ENCODE measurements around the gene TRIM22. TPM values are rescaled to one million over a fixed set of nuclear protein-coding genes. Genes with fewer than 3 reads are reported as not detected.
"Not testable (repeated sequence)": the region's sequence is repeated elsewhere in the genome, so short reads cannot be mapped to it uniquely, and the experiment has no call there.

The TRIM22 gene
- total RNA-seq (2014; rRNA removed; shearing (Covaris generic)) = 5.5 and 10.1 TPM in 2 replicates

DNA sequence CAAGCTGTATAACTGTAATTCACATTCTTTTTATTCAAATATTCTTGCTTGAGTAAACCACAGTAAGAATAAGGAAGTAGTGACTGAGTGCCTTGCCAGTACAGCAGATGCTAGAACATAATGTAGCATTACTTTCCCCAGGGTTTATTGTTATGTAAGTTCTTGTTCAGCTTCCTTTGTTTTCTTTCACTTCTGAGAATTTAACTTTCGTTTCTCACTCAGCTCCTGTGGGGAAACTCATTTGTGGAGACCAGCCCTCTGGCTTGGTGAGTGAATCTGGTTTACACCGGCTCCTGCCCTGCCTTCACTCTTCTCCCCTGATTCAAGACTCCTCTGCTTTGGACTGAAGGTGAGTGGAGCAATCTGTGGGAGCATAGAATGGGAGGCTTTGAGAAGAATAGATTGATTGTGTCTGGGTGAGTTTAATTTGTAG, at the start of gene TRIM22:
TSS of gene TRIM22 (plus strand) at position 240 of the 433 bp plus-strand sequence. CDS start 6,443 bp downstream, outside the sequence.
- peak; percentile 63 for DNase-seq (ENCODE audit: low read depth)

GRCh38 chr11:5639953-5640352, 49.6 kb upstream of the TRIM22 start:
- no peak for DNase-seq (ENCODE audit: low read depth)

DNA sequence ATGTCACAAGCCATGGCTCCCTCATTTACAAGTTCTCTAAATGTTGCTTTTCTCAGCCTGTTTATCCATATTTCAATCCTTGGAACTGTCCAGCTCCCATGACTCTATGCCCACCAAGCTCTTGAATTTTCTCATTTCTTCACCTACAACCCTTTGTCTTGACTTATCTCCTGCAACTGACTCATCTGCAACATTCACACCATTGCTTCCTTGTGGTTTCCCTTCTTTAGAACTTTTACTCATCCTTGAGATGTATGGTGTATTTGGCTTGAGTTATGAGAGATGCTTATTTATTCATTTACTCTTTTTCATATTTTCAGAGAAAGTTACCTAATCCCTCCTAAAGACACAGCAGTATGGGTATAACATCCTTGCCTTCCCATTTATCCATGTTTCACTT, 46.0 kb upstream of the TRIM22 start:
- no peak for DNase-seq (ENCODE audit: low read depth)

- DNase-seq (ENCODE audit: low read depth) = no peak
Measured at GRCh38 chr11:5646139-5646538, 43.5 kb upstream of the TRIM22 start.

GRCh38 chr11:5655474-5655873, 34.1 kb upstream of the TRIM22 start:
- no peak for DNase-seq (ENCODE audit: low read depth)

GRCh38 chr11:5656956-5657355, 32.6 kb upstream of the TRIM22 start:
- DNase-seq (ENCODE audit: low read depth) = not testable (repeated sequence)

GRCh38 chr11:5658318-5658717, 31.3 kb upstream of the TRIM22 start:
- DNase-seq (ENCODE audit: low read depth) = no peak

DNA sequence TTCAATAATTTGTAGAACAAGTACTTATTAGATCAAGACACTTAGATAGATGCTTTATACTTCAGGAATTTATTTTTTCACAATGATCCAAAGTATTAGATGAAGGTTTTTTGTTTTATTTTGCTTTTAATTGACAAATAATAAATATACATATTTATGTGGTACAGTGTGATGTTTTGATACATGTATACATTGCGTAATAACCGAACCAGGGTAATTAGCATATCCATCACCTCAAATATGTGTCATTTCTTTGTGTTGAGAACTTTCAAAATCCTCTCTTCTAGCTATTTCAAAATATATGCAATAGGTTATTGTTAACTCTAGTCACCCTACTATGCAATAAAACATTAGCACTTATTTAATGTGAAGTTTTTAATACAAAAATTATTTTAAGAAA, 26.1 kb upstream of the TRIM22 start:
- DNase-seq (ENCODE audit: low read depth) = no peak

DNA sequence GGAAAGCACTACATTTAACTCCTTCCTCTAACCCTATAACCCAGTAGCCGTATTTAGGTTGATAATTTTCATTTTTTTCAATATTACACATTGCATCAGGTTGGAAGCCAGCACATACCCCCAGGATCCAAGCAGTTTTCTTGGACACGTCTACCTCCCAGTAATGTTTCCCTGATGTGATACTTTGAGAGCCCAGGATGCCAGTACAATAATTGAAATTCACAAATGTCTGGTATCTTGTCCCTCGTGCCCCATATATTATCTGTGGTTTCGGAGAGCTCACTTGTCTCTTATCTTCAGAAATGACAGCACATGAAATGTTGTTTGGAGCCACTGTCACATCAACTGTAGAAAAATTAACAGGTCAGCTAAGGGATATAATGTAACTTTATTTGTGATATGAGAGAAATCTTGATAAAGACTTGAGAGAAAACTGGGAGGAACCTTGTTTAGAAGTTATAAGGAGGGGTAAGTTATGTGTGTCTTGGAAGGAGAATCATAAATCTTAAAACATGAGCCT, 24.5 kb upstream of the TRIM22 start:
- DNase-seq (ENCODE audit: low read depth) = no peak

GRCh38 chr11:5665746-5666401, 23.7 kb upstream of the TRIM22 start:
- no peak for DNase-seq (ENCODE audit: low read depth)

GRCh38 chr11:5666402-5666793, 23.2 kb upstream of the TRIM22 start:
- no peak for DNase-seq (ENCODE audit: low read depth)

GRCh38 chr11:5671831-5672230, 17.8 kb upstream of the TRIM22 start:
- no peak for DNase-seq (ENCODE audit: low read depth)

- no peak for DNase-seq (ENCODE audit: low read depth)
Measured at GRCh38 chr11:5674391-5674790, 15.2 kb upstream of the TRIM22 start.

- DNase-seq (ENCODE audit: low read depth) = no peak
Measured at GRCh38 chr11:5679811-5680210, 9.8 kb upstream of the TRIM22 start.

GRCh38 chr11:5682890-5683441, 6.6 kb upstream of the TRIM22 start:
- DNase-seq (ENCODE audit: low read depth) = not testable (repeated sequence)

GRCh38 chr11:5683620-5684019, 6.0 kb upstream of the TRIM22 start:
- not testable (repeated sequence) for DNase-seq (ENCODE audit: low read depth)

- DNase-seq (ENCODE audit: low read depth) = peak; percentile 1
Measured at GRCh38 chr11:5684036-5684645, 5.4 kb upstream of the TRIM22 start.

DNA sequence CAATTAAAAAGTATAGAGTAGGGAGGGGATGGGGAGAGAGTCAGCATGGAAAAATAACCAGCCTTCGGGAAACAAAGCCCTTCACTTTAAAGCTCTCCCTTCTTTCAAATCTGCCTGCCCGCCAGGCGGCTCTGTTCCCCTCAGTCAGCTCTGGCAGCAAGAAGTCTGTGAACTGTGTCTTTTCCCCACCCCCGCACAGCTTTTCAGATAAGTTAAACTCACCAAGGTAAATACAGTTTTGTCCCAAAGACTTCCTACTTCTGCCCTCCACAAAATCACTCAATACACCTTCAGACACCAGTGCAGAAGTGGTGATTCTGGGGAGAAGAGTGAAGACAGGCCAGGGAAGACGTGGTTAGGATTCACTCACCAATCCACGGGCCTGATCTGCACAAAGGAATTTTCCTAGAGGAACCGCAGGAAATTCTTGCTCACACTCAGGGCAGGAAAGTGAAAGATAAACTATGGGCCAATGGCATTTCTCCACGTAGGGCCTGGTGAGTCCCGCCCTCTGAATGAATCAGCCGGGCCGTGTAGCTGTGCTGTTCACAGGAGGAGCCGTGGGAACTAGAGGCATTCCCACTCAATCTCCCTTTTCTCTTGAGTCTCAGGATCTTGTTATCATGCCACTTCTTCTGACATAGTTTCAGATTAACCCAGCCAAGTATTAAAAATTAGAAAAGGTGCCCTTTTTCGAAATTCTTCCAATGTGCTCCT, 4.8 kb upstream of the TRIM22 start, which contains the start of gene TRIM5:
TSS of gene TRIM5 (minus strand) at position 429 of the 717 bp plus-strand sequence. CDS start 4,897 bp downstream, outside the sequence.
- peak; percentile 95 for DNase-seq (ENCODE audit: low read depth)

- no peak for DNase-seq (ENCODE audit: low read depth)
Measured at GRCh38 chr11:5686426-5686825, 3.2 kb upstream of the TRIM22 start.

DNA sequence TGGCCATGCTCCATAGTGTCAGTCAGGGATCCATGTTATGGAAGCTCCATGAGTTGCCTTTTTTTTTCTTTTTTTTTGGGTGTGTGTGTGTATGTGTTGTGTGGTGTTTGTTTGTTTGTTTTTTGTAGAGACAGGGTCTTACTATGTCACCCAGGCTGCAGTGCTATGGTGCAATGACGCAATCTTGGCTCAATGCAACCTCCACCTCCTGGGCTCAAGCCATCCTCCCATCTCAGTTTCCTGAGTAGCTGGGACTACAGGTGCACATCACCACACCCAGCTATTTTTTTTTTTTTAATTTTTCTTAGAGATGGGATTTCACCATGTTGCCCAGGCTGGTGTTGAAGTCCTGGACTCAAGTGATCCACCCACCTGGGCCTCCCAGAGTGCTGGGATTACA, 1.1 kb upstream of the TRIM22 start:
- no peak for DNase-seq (ENCODE audit: low read depth)

GRCh38 chr11:5690216-5690615, 626 bp downstream of the TRIM22 start:
- DNase-seq (ENCODE audit: low read depth) = peak; percentile 3

DNA sequence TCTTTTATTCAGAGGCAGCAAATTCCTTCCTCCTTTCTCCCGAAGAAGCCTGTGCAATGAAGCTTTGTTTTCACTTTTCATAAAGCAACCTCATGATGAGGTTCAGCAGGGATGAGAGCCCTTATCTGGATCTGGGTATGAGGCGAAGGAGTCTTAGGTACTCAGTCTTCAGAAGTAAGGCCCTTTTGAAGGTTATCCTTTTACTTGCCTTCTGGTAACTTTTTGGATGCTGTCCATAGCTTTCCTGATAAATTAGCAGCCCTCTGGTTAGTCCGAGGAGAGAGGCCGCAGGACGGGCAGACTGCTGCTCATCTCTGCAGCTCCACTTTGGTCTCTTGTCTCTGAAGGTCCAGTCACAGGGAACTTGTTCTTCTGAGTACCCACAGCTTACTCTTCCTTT, 1.1 kb downstream of the TRIM22 start:
- DNase-seq (ENCODE audit: low read depth) = peak; percentile 9

All from RPMI7951 (cell line).